Kidney epithelial cell (primary cell): ENCODE results near the gene JAKMIP2. TPM values are rescaled to one million over a fixed set of nuclear protein-coding genes. Genes with fewer than 3 reads are reported as not detected.

ENCODE experiments used
- DNase-seq: peaks from one replicate; pipeline ENCODE4 v3.0.0-alpha.2; 2010; ENCODE audit warnings: low read depth
- H3K27me3 ChIP-seq: 2 replicates; pipeline ENCODE4 v1.6.0; 2011; ENCODE audit warnings: low read length; ENCODE audit not compliant: control insufficient read depth, insufficient read depth
- H3K36me3 ChIP-seq: 2 replicates; pipeline ENCODE4 v1.5.1; 2011; ENCODE audit warnings: low read length; ENCODE audit not compliant: control insufficient read depth, insufficient read depth
- H3K4me3 ChIP-seq: 2 replicates; pipeline ENCODE4 v1.5.1; 2011; ENCODE audit warnings: low read depth, mild to moderate bottlenecking, control low read depth, low read length
- total RNA-seq: library from RNA; depleted of rRNA; stranded (reverse); fragments of >200 nt; gene quantifications from 2 replicates; pipeline ENCODE4 v1.2.3, GENCODE V29; 2015
- TF ChIP-seq, protein P1 (sequence below): IDR thresholded peaks from 2 replicates; pipeline ENCODE4 v1.5.1; 2011; ENCODE audit warnings: mild to moderate bottlenecking, moderate library complexity, low read length, control low read depth, inconsistent platforms; ENCODE audit not compliant: insufficient read depth, poor library complexity, severe bottlenecking

The JAKMIP2 gene
- total RNA-seq, 1 donor from 2014 or later, result 0.42 TPM

DNA sequence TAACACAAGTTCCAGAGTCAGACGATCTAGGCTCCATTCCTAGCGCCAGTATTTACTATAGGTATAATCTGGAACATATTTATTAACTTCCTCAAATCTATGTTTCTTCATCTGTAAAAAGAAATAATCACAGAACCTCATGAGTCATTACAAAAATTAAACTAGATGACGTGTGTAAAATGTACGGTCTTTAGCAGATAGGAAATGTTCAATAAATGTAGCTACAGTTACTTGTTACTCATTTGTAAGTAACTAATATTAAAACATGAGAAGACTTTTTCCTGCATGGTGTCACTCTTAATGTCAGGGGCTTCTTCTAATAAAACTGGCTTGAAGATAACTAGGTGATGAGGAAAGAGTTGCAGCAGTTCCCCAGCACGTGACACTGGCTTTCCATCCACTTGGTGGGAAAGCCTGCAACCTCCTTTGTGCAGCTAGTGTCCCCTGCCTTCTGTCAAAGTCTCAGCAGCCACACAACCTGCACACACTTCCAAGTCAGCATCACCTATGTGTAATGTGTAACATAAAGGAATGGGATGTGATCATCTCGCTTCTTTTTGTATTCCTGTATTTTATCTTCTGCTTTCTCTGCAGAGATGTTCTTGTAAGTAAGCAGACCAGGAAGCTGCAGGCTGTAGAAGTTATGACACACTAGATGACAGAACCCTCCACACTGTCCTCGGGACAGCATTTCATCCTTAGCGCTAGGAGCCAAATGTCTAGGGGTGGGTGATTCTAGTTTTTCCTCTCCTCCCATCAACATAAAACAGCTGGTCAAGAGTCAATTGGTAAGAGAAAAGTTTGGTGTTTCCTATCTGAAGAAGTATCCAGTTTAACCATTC lies 1.8 kb upstream of the JAKMIP2 start:
- TF ChIP-seq, protein P1, sequence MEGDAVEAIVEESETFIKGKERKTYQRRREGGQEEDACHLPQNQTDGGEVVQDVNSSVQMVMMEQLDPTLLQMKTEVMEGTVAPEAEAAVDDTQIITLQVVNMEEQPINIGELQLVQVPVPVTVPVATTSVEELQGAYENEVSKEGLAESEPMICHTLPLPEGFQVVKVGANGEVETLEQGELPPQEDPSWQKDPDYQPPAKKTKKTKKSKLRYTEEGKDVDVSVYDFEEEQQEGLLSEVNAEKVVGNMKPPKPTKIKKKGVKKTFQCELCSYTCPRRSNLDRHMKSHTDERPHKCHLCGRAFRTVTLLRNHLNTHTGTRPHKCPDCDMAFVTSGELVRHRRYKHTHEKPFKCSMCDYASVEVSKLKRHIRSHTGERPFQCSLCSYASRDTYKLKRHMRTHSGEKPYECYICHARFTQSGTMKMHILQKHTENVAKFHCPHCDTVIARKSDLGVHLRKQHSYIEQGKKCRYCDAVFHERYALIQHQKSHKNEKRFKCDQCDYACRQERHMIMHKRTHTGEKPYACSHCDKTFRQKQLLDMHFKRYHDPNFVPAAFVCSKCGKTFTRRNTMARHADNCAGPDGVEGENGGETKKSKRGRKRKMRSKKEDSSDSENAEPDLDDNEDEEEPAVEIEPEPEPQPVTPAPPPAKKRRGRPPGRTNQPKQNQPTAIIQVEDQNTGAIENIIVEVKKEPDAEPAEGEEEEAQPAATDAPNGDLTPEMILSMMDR, result no peak
- no peak overlapping the region for H3K4me3 ChIP-seq
- no peak for DNase-seq
- no peaks in the 10 kb centered on the region for H3K27me3 ChIP-seq
- no peaks in the 10 kb centered on the region for H3K36me3 ChIP-seq

DNA sequence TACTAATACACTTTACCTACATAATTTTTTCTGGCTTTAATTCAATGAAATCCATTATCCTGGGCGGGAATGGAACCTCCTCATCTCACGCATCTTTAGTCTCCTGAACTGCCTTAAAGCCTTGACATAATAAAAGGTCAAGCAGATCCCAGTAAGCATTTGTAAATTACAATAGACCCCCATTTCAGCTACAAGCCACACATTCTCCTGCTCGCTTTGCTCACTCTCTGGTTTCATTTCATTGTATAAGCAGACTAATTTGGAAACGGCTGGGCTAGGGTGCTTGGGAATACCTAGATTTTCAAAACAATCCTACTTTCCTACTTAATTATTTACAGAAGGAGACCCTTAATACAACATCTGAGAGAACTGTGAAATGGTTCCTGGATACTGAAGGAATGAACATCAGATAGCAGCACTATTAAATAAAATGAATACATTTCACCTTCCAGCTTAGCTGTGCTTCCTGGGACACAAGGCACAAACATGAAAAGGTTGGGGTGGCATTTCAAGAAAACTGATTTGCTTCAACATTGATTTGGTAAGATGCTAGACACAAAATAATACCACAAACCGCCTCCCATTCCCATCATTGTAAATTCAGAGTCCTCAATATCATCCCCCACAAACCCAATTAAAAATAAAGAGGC lies 1.5 kb downstream of the JAKMIP2 start:
- TF ChIP-seq, protein P1, result no peak
- no peaks in the 10 kb centered on the region for H3K36me3 ChIP-seq
- no peak overlapping the region for H3K4me3 ChIP-seq

DNA sequence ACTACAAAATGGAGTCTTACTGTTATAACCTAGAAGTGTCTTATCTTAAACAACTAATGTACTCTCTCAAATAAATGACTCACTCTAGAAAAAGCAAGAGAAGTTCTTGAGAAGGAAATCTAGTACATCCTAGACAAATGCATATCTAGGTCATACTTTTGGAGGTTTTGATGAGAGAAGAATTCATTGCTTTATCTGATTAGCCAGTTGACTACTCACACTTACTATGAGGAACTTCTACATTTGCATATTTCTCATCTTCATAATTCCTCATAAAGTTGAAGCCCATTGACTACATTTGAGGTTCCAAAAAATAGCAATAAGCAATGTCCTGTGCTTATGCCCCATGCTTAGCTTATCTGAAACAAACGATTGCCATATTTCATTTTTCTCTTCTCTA lies 2.8 kb downstream of the JAKMIP2 start:
- H3K27me3 ChIP-seq, result no peaks in the 10 kb centered on the region
- DNase-seq, result no peak
- H3K4me3 ChIP-seq, result no peak overlapping the region
- TF ChIP-seq, protein P1, result no peak
- H3K36me3 ChIP-seq, result no peaks in the 10 kb centered on the region

More for the DNA sequence above, 1.5 kb downstream of the JAKMIP2 start:
- DNase-seq, result no peak
- H3K27me3 ChIP-seq, result no peaks in the 10 kb centered on the region

DNA sequence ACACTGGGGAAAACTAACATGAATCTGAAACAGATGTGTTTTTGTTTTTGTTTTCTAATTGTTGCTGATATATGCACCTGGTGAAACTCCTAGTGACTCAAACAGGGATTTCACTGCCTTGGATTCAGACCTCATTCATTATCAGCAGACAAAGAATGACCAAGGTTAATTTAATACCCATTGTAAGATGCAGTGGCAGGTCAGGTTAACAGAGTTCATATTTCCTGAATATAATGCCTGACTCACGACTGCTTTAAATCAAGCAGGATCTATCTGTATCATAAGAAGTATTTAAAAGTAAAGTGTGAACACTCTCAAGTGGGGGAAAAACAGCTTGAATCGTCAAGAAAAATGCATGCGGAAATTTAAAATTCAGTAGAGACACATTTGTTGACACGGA lies 5.5 kb downstream of the JAKMIP2 start:
- H3K36me3 ChIP-seq, result no peaks in the 10 kb centered on the region
- DNase-seq, result no peak
- H3K4me3 ChIP-seq, result no peak overlapping the region
- no peaks in the 10 kb centered on the region for H3K27me3 ChIP-seq
- TF ChIP-seq, protein P1, result no peak

DNA sequence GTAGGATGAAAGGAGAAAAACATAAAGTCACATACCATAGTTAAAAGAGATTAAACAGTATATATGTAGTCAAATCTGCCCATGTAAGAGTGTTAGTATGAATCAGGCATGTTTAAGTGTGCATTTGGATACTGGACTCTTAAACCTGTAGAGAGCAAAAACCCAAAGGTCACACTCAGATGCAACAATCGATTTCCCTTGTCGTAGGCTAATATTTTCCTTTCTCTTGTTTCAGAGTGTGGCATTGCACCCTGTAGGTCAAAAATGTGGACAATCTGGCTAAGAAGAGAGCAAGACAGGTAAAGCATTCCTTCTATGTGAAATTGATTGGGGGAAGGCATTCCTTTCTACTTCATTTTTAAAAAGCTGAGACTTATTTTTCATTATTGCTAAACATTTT lies 8.9 kb downstream of the JAKMIP2 start:
- H3K36me3 ChIP-seq, result no peaks in the 10 kb centered on the region
- TF ChIP-seq, protein P1, result no peak
- no peak overlapping the region for H3K4me3 ChIP-seq
- H3K27me3 ChIP-seq, result no peaks in the 10 kb centered on the region
- no peak for DNase-seq
